GM19193 (cell line): ENCODE data around the gene TRIM26.

Source experiments
- POLR2A ChIP-seq: IDR thresholded peaks from 4 replicates; pipeline ENCODE4 v1.6.1; 2011; ENCODE audit not compliant: insufficient read depth, insufficient read length; ENCODE audit errors: extremely low read depth

TRIM26 gene

GRCh38 chr6:30152910-30153610 lies 60.1 kb downstream of the TRIM26 start:
- no peak for TF ChIP-seq POLR2A

- TF ChIP-seq POLR2A, result no peak
Measured at GRCh38 chr6:30152016-30152673, 61.1 kb downstream of the TRIM26 start.

- no peak for TF ChIP-seq POLR2A
Measured at GRCh38 chr6:30151580-30151979, 61.6 kb downstream of the TRIM26 start.

GRCh38 chr6:30150671-30151395 lies 62.4 kb downstream of the TRIM26 start:
- TF ChIP-seq POLR2A, result no peak

- no peak for TF ChIP-seq POLR2A
Measured at GRCh38 chr6:30149858-30150550, 63.2 kb downstream of the TRIM26 start.

GRCh38 chr6:30149234-30149633 lies 64.0 kb downstream of the TRIM26 start:
- TF ChIP-seq POLR2A, result no peak

GRCh38 chr6:30147096-30147495 lies 66.1 kb downstream of the TRIM26 start:
- no peak for TF ChIP-seq POLR2A

- TF ChIP-seq POLR2A, result no peak
Measured at GRCh38 chr6:30145818-30146217, 67.4 kb downstream of the TRIM26 start.

GRCh38 chr6:30144811-30145210 lies 68.4 kb downstream of the TRIM26 start:
- TF ChIP-seq POLR2A, result no peak

GRCh38 chr6:30143780-30144179 lies 69.4 kb downstream of the TRIM26 start:
- TF ChIP-seq POLR2A, result no peak

- TF ChIP-seq POLR2A, result no peak
Measured at GRCh38 chr6:30142665-30143064, 70.5 kb downstream of the TRIM26 start.

- no peak for TF ChIP-seq POLR2A
Measured at GRCh38 chr6:30136570-30137286, 76.5 kb downstream of the TRIM26 start.

- TF ChIP-seq POLR2A, result no peak
Measured at GRCh38 chr6:30135757-30136156, 77.4 kb downstream of the TRIM26 start, which contains the start of gene TRIM40. Gene TRIM40 (plus strand): TSS chr6:30136140. CDS start chr6:30137037, 897 bp downstream.

GRCh38 chr6:30135147-30135546 lies 78.1 kb downstream of the TRIM26 start:
- TF ChIP-seq POLR2A, result no peak
